GM19025 (cell line): Measurements from ENCODE around the gene NADK.

Experiments used
- ATAC-seq: cut with Tn5 transposase; IDR thresholded peaks from one replicate; pipeline ENCODE4 v1.9.1; 2021; ENCODE audit warnings: mild to moderate bottlenecking, low read depth, moderate library complexity; ENCODE audit not compliant: unreplicated experiment

NADK gene

GRCh38 chr1:1768249-1768992 is 9.8 kb downstream of the NADK start:
- no peak for ATAC-seq

- no peak for ATAC-seq
These were observed 13.3 kb downstream of the NADK start for GRCh38 chr1:1764876-1765470.

GRCh38 chr1:1763657-1764621 is 14.3 kb downstream of the NADK start:
- ATAC-seq, result no peak

GRCh38 chr1:1761504-1762376 is 16.5 kb downstream of the NADK start:
- ATAC-seq, result no peak

- no peak for ATAC-seq
These were observed 17.6 kb downstream of the NADK start for GRCh38 chr1:1760715-1761114.

- no peak for ATAC-seq
These were observed 18.0 kb downstream of the NADK start for GRCh38 chr1:1760345-1760650.

GRCh38 chr1:1759456-1760344 is 18.6 kb downstream of the NADK start:
- ATAC-seq, result no peak

GRCh38 chr1:1758692-1759455 is 19.4 kb downstream of the NADK start:
- no peak for ATAC-seq

GRCh38 chr1:1758059-1758621 is 20.1 kb downstream of the NADK start:
- no peak for ATAC-seq

GRCh38 chr1:1757422-1758058 is 20.7 kb downstream of the NADK start:
- ATAC-seq, result no peak

- ATAC-seq, result no peak
These were observed 21.4 kb downstream of the NADK start for GRCh38 chr1:1756661-1757421.

GRCh38 chr1:1755852-1756251 is 22.4 kb downstream of the NADK start:
- ATAC-seq, result no peak

GRCh38 chr1:1755426-1755825 is 22.8 kb downstream of the NADK start:
- ATAC-seq, result no peak

GRCh38 chr1:1754051-1754815 is 24.0 kb downstream of the NADK start:
- no peak for ATAC-seq

GRCh38 chr1:1753607-1754005 is 24.7 kb downstream of the NADK start:
- no peak for ATAC-seq
